ENCODE results near the gene SND1.

Gene SND1

GRCh38 chr7:127978421-127978820 lies 326.4 kb downstream of the SND1 start:
- DNase-seq, result no peak

GRCh38 chr7:127979113-127979727 lies 327.2 kb downstream of the SND1 start:
- no peak for DNase-seq

DNA sequence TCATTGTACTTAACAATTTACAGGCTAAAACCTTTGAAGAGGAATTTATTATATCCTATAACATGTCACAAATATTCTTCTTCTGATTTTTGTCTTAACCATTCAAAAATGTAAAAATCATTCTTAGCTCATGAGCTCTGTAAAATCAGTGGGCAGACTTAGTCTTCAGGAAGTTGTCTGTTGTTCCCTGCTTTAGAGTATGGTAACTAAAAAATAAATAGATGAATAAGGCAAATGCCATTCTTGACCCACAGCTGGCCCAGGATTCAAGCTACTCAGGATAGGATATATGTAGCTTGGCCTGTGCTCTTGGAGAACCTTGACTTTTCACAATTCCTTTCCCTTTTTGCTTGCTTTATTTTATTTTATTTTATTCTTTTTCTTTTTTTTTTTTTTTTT lies 327.7 kb downstream of the SND1 start:
- no peak for DNase-seq

- no peak for DNase-seq
Observed at GRCh38 chr7:127980901-127981300, 328.9 kb downstream of the SND1 start.

- DNase-seq, result no peak
Observed at GRCh38 chr7:127981965-127982364, 330.0 kb downstream of the SND1 start.

GRCh38 chr7:127983804-127984332 lies 331.9 kb downstream of the SND1 start:
- no peak for DNase-seq

GRCh38 chr7:127986581-127987521 lies 334.9 kb downstream of the SND1 start:
- DNase-seq, result no peak

DNA sequence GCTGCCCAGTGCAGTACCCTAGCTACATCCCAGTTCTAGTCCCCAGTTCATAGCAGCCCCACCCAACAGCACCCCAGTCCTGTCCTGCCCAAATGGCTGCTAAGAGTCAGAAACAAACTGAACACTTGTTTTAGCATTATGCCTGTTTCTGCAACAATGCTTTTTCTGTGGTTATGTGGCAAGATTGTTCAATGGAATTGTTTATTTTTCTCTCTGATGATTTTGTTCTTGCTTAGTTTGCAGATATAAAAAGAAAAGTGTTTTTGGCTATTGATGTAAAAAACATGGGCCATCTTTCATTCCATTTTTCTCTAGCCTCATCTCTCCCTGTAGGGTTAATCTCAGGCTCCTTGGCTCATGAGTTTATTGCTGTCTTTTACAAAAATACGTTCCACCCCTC lies 336.8 kb downstream of the SND1 start:
- no peak for DNase-seq

DNA sequence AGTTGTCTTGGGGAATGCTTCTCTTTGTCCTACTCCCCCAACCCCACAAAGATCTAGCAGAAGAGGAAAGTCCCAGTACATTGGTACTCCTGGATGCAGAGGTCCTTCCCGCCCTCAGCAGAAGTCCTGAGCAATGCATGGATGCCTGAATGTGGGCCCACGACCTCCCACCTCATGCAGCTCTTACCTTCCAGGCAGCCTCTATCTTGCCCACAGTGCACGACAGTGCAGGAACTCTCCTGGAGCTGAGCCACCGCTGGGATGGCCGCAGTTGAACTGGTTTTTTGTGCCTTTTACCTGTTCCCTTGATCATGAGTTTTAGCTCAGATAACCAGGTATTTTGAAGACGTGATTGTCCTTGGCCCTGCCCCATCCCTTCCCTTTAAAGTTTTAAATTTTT lies 341.3 kb downstream of the SND1 start:
- DNase-seq, result no peak

DNA sequence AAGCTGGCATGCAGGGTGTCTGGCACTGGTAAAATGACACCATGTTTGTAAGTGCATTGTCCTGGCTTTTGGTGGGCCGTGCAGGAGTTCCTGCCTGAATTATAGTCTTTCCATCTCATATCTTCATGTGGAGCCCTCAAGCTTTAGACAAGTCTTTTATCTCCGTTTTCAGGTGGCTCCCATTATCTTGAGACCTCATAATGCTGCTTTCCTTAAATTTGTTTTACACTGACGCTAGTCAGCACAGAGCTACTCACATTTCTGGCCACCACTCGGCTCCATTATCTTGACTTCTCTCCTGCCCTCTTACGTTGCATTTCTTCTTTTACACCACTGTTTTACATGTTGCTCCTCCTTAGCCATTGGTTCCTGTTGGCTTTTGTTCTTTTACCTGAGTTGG lies 342.0 kb downstream of the SND1 start:
- DNase-seq, result no peak

GRCh38 chr7:127995156-127995880 lies 343.3 kb downstream of the SND1 start:
- DNase-seq, result peak; percentile 63

DNA sequence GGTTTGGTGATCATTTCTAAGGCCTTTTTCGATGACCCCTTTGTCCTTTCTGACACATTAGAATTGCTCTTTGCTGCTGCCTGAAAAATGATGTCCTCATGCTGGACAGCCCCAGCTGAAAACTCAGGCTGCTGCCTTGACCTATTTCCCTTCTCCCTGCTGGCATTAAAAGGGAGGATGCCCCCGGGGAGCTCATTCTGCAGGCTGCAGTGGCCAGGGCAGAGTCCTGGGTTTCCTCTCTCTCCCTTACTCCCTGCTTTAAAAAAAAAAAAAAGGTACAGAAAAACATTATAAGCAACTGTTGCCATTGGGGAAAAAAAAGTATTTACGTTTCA lies 343.9 kb downstream of the SND1 start:
- DNase-seq, result peak; percentile 63

DNA sequence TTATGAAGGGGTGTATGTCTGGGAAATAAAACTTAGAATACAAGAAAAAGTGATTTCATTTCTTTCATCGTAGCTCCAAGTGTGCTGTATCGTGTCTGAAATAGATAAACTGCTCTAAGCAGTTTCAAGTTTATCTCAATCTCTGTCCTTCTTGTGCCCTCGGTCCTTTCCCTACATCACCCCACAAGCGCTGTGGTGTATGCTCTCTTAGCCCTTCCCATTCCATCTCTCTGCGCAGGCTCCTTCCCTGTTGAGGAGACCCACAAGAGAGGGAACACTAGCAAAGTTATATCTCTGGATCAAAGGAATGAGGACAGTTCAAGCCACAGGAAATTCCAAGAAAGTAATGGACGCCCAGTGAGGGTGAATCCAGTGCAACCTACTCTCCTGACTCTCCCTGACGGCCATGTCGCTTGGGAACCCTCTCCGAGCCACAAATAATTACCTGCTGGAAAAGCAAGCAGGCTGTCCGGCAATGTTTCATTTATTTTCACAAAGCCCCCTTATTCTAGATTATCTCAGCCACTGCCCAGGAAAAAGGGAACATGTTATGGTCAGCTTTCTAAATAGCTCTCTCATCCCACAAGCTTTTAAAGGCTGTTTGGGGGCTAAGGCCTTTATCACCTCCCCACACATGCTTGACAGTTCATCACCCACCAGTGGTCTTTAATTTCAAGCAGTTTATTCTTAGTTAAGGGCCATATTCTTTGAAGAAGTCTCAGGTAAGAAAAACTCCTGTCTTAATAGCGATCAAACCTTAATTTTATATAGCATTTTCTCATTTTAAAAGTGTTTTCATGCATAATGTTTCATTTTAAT lies 344.5 kb downstream of the SND1 start:
- no peak for DNase-seq

DNA sequence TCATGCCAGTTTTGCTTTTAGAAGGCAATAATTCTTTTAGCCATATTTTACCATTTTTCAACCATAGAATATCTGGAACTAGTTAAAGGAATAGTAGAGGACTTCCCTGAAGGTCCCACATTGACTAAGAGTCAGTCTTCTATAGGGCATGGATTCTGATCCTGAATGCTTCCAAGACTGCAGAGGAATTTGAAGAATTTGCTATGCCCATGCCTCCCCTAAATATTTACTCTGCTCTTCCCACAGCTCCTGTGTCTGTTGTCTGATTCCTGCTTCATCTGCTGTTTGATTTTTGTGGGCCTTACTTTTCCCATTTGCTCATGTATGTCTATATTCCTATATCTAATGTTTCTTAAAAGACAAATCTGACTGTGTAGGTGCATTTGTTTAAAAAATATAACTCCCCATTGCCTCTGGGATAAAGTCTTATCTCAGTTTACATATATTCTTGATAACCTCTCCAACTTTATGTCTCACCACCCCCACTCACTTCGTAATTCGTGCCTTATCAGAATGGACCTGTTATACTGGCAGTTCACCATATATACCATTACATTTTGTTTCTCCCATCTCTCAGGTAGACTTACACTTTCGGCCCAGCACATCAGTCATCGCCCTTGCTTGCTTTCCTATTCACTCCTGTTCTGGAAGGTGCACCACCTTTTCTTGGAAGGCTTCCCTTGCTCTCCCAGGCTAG lies 345.4 kb downstream of the SND1 start:
- no peak for DNase-seq

- no peak for DNase-seq
Observed at GRCh38 chr7:127998671-127999070, 346.7 kb downstream of the SND1 start.

DNA sequence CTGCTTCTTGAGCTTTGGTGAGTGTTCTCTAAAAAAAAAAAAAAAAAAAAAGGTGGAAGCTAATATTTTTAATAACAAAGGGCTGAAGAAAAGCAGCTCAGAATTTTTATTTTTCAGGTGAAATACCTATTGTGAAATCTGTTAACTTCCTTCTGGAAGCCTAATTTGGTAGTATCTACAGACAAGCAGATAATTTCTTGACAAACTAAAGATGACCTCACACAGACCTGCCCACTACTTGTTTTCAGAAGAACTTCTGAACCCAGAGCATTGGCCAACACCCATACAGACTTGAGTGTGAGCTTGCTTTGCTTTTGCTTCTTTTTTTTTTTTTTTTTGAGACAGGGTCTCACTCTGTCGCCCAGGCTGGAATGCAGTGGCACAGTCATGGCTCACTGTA lies 348.1 kb downstream of the SND1 start:
- DNase-seq, result no peak

DNA sequence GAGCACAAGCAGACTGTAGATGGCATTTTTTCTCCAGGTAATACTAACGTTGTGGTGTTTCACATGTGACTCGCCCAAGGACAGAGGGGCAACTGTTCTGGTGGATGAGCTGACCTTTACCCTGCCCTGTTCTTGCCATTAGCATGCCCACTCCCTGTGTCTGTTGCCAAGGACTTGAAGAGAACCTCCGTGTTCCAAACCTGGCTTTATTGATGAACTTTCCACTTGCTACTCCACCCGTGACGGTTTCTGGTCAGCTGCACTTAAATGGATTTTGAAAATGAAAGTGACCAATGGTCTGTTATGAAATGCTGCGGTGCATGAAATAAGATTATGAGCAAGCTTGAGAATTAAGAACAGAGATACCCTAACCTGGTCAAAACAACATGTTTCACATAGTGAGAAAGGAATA lies 348.9 kb downstream of the SND1 start:
- DNase-seq, result no peak

- DNase-seq, result no peak
Observed at GRCh38 chr7:128003167-128003566, 351.2 kb downstream of the SND1 start.

- DNase-seq, result no peak
Observed at GRCh38 chr7:128003787-128004186, 351.8 kb downstream of the SND1 start.

DNA sequence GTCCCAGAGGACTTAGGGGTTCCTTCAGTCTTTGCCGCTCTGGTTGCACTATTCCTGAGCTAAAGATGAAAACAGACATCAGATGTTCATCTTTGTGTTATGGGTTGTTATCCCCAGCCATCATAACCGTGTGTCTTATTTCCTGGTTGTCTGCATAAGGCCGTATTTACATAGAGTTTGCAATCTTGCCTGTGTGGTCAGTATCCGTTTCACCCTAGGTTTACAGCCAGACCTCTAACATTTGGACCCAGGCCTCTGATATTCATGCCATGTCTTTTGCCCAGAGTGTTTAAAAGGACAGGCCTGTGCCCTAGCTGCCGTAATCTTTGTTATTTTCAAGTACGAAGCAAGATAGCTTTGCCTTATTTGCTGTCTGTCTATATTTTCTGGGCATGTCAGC lies 352.6 kb downstream of the SND1 start:
- DNase-seq, result no peak

- peak; percentile 73 for DNase-seq
Observed at GRCh38 chr7:128005117-128005516, 353.1 kb downstream of the SND1 start.

DNA sequence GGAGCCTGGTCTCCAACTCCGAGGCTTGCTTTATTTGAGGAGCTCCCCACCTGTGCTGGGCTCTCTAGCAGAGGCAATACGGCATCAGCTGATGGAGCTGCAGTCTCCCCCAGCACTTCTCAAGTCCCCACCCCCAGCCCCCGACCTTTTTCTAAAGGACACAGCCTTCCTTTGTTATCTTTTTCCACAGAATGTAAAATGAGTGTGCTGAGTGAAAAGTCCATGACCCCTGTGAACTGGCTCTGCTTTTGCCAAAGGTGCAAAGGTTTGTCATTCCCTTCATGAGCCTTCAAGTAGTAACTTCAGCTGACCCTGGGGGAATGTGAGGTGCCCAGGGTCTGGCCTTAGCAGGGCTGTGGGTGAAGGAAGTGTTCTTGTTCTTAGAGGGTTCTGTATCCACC lies 353.8 kb downstream of the SND1 start:
- no peak for DNase-seq
